Measurements from ENCODE around the gene PDGFRB. TPM values are rescaled to one million over a fixed set of nuclear protein-coding genes. Genes with fewer than 3 reads are reported as not detected.

PDGFRB gene
- total RNA-seq, 1 experiment from 2014 or later: 1.8 TPM

GRCh38 chr5:150149618-150150017 is 6.0 kb downstream of the PDGFRB start:
- in situ Hi-C loops (cut with HindIII; ENCODE audit: low pct_unique_long_range_greater_than_20kb, low sequenced_read_pairs) (no loop called here), intact Hi-C loops (cut with micrococcal nuclease; ENCODE audit: unreplicated experiment) (no loop called here)
- Histone ChIP-seq H3K4me1 (ENCODE audit: control insufficient read depth, insufficient read depth, low read length) (no peaks in the 10 kb centered on the region), H3K9me3 (ENCODE audit: control insufficient read depth, insufficient read depth, low read depth, low read length) (no peaks in the 10 kb centered on the region), H3K36me3 (ENCODE audit: control insufficient read depth, insufficient read depth, low read length) (no peaks in the 10 kb centered on the region), H3K4me3 (ENCODE audit: low read depth in 2 of 2, low read length in 2 of 2) (no peak overlapping the region), H3K27ac (ENCODE audit: low read length) (no peak overlapping the region), H3K27me3 (ENCODE audit: control insufficient read depth, insufficient read depth, low read length) (no peaks in the 10 kb centered on the region)
- POLR2A ChIA-PET: no interaction called here
- BruUV-seq (replicated peaks): no TSS peak
- DNase-seq (ENCODE audit: low read depth, low spot score): no peak
- ATAC-seq: no peak
- TF ChIP-seq POLR2AphosphoS5 (IDR thresholded peaks at IDR 0.05; ENCODE audit: low read depth, low read length): no peak
- TF ChIP-seq, protein P1, sequence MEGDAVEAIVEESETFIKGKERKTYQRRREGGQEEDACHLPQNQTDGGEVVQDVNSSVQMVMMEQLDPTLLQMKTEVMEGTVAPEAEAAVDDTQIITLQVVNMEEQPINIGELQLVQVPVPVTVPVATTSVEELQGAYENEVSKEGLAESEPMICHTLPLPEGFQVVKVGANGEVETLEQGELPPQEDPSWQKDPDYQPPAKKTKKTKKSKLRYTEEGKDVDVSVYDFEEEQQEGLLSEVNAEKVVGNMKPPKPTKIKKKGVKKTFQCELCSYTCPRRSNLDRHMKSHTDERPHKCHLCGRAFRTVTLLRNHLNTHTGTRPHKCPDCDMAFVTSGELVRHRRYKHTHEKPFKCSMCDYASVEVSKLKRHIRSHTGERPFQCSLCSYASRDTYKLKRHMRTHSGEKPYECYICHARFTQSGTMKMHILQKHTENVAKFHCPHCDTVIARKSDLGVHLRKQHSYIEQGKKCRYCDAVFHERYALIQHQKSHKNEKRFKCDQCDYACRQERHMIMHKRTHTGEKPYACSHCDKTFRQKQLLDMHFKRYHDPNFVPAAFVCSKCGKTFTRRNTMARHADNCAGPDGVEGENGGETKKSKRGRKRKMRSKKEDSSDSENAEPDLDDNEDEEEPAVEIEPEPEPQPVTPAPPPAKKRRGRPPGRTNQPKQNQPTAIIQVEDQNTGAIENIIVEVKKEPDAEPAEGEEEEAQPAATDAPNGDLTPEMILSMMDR (IDR thresholded peaks at IDR 0.05): no peak
- no peak for TF ChIP-seq TCF7L2 (IDR thresholded peaks at IDR 0.05; ENCODE audit: low read depth, low read length)
- TF ChIP-seq SIN3A (IDR thresholded peaks at IDR 0.05; ENCODE audit: borderline replicate concordance, insufficient read depth, low read depth, low read length): no peak
- TF ChIP-seq REST (IDR thresholded peaks at IDR 0.05; ENCODE audit: insufficient read depth in 1 of 2, low read depth in 2 of 2, low read length in 1 of 2): no peak
- CTCF ChIA-PET: no interaction called here

DNA sequence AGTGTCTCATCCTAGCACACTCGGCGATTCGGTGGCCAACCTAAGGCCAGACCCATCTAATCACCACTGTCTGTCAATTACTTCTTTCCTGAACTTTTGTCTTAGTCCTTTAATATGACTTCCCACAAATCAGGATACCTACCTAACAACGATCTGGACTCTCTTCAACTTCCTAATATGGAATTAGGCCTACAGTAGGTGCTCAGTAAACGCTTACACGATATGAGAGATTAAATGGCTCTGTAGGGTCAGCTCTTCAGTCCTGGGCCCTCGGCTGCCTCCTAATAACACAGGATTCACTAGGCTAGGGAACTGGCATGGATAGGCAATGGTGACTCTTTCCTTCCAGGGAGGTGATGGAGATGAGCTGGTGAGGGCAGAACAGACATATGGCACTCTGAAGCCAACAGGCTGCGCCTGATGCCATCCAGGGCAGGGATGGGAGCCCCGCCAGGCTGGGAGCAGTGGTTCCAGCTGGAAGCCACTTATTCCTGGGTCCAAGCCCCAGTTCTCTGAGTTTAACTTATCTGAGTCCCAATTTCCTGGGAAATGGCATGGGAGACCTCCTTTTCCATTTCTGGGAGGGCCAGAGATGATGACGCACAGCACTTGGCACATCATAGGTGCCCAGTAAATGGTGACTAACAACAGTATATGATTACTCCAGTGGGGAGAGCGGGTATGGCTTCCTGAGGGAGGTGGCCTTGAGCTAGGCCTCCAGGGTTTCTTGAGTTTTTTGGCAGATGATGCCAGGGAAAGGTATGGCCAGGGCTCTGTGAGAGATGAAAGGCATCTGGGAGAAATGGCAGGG is 7.3 kb downstream of the PDGFRB start:
- H3K27ac ChIP-seq (ENCODE audit: low read length): no peak overlapping the region
- 0 out of 2 replicates have a peak, but pooled peaks cover under 1% of the 10 kb centered on the region for H3K4me1 ChIP-seq (ENCODE audit: control insufficient read depth, insufficient read depth, low read length)
- BruUV-seq (replicated peaks): no TSS peak

More for the DNA sequence above, 7.3 kb downstream of the PDGFRB start:
- CTCF ChIA-PET: no interaction called here
- in situ Hi-C loops (cut with HindIII; ENCODE audit: low pct_unique_long_range_greater_than_20kb, low sequenced_read_pairs) (no loop called here), intact Hi-C loops (cut with micrococcal nuclease; ENCODE audit: unreplicated experiment) (no loop called here)
- Histone ChIP-seq H3K36me3 (ENCODE audit: control insufficient read depth, insufficient read depth, low read length) (no peaks in the 10 kb centered on the region), H3K27me3 (ENCODE audit: control insufficient read depth, insufficient read depth, low read length) (no peaks in the 10 kb centered on the region), H3K9me3 (ENCODE audit: control insufficient read depth, insufficient read depth, low read depth, low read length) (no peaks in the 10 kb centered on the region), H3K4me3 (ENCODE audit: low read depth in 2 of 2, low read length in 2 of 2) (no peak overlapping the region)
- POLR2A ChIA-PET: interaction anchor here (0.6 kb wide), 1 partner anchor 54 kb away, joined by 4 read pairs; no protein-coding TSS in a partner anchor
- no peak for TF ChIP-seq REST (IDR thresholded peaks at IDR 0.05; ENCODE audit: insufficient read depth in 1 of 2, low read depth in 2 of 2, low read length in 1 of 2)
- no peak for TF ChIP-seq TCF7L2 (IDR thresholded peaks at IDR 0.05; ENCODE audit: low read depth, low read length)
- TF ChIP-seq, protein P1 (IDR thresholded peaks at IDR 0.05): no peak
- ATAC-seq (no peak), DNase-seq (ENCODE audit: low read depth, low spot score) (no peak)
